Sigmoid colon (tissue), 7 donors: ENCODE data around the gene DUS1L. TPM values are rescaled to one million over a fixed set of nuclear protein-coding genes. Genes with fewer than 3 reads are reported as not detected.
A peak's percentile ranks its signal among the peaks of the same experiment; 100 is the strongest.

Source experiments
- DNase-seq: peaks from one replicate; pipeline ENCODE4 v3.0.0-alpha.2; 2019
- H3K27ac ChIP-seq, 4 donors: fragments of 200-600 bp; sonication (generic); one replicate each; pipeline ENCODE4 v1.5.1; 2016 to 2019; ENCODE audit warnings: mild to moderate bottlenecking in 1 of 4
- H3K27me3 ChIP-seq, 3 donors: fragments of 200-600 bp; sonication (generic); one replicate each; pipeline ENCODE4 v1.5.1; 2019; ENCODE audit warnings: mild to moderate bottlenecking in 1 of 3
- H3K36me3 ChIP-seq, 4 donors: fragments of 200-600 bp; sonication (generic); one replicate each; pipeline ENCODE4 v1.5.1; 2016 to 2019
- H3K4me1 ChIP-seq, 4 donors: fragments of 200-600 bp; sonication (generic); one replicate each; pipeline ENCODE4 v1.5.1; 2017 to 2019
- H3K4me3 ChIP-seq, 4 donors: fragments of 200-600 bp; sonication (generic); one replicate each; pipeline ENCODE4 v1.5.1; 2017 to 2019; ENCODE audit warnings: mild to moderate bottlenecking in 2 of 4, moderate library complexity in 1 of 4
- H3K9me3 ChIP-seq, 4 donors: fragments of 200-600 bp in 3 of 4; sonication (generic) in 3 of 4; one replicate each; pipeline versions ENCODE4 v1.5.1 to v1.6.1; 2013 to 2019
- CTCF ChIP-seq, 4 experiments: fragments of 450-650 bp in 3 of 4; fragments of 200-600 bp in 1 of 4; IDR thresholded peaks; one replicate each; pipeline ENCODE4 v1.5.1; 2016 to 2019; ENCODE audit warnings: antibody characterized with exemption in 4 of 4, mild to moderate bottlenecking in 3 of 4, moderate library complexity in 2 of 4
- EP300 ChIP-seq, 4 donors: sonication (generic); formaldehyde crosslinking; IDR thresholded peaks; one replicate each; pipeline ENCODE4 v1.6.1; 2017; ENCODE audit warnings: antibody characterized with exemption in 4 of 4
- POLR2A ChIP-seq, 2 donors: fragments of 450-650 bp; IDR thresholded peaks; one replicate each; pipeline ENCODE4 v1.6.1; 2016; ENCODE audit warnings: antibody characterized with exemption in 2 of 2, mild to moderate bottlenecking in 2 of 2, moderate library complexity in 2 of 2
- POLR2AphosphoS5 ChIP-seq, 4 donors: sonication (generic); formaldehyde crosslinking; IDR thresholded peaks; one replicate each; pipeline ENCODE4 v1.6.1; 2017; ENCODE audit warnings: antibody characterized with exemption in 4 of 4
- WGBS, 2 donors: extraction: QIAGEN DNeasy Blood & Tissue Kit; methylation state at CpG; one replicate each; pipeline ENCODE4 v1.1.7; 2013; 5-methylcytosine and 5-hydroxymethylcytosine counted together
- intact Hi-C: fragments of 100-400 bp; cut with DNase I; formaldehyde crosslinking; loops from one replicate; pipeline ENCODE4 v1.15.1; 2023
- polyA plus RNA-seq, 3 donors: library from polyadenylated mRNA; stranded (reverse); fragments of 200-250 nt; gene quantifications; one replicate each; pipeline ENCODE4 v1.2.3, GENCODE V29; 2013
- total RNA-seq, 4 donors: library from RNA; depleted of rRNA; stranded (reverse); fragments of >200 nt; gene quantifications; one replicate each; pipeline ENCODE4 v1.1.0, GENCODE V29; 2016
- donor health status: healthy with polysubstance abuse.
- donor health status: Bipolar disorder and iron deficiency.
- donor health status: healthy.

Gene DUS1L
- total and polyA plus RNA-seq, 7 donors: 31.3 to 119 (median 68.5) TPM

- H3K4me1 ChIP-seq: peaks cover 3 to 22% (median 17%) of the 10 kb centered on the region in 4 donors
- no peaks in the 10 kb centered on the region for H3K9me3 ChIP-seq
- peak within 1 kb of the TSS; percentile 93 to 98 (median 98) for H3K27ac ChIP-seq
- H3K4me3 ChIP-seq: peak within 1 kb of the TSS; percentile 58 to 77 (median 65)
- intact Hi-C loops: loop anchor here (2.0 kb wide), 1 partner anchor 62 kb away; the partner anchor contains the start of gene FASN
- H3K36me3 ChIP-seq: no peaks in the 10 kb centered on the region
- H3K27me3 ChIP-seq: peaks cover 2 to 16% (median 13%) of the 10 kb centered on the region in 3 donors
- DNase-seq: peak; percentile 99
- TF ChIP-seq POLR2A (IDR thresholded peaks at IDR 0.05): peak; percentile 71 to 93
- no peak for TF ChIP-seq EP300 (IDR thresholded peaks at IDR 0.05)
- peak; percentile 95 to 97 (median 96) for TF ChIP-seq POLR2AphosphoS5 (IDR thresholded peaks at IDR 0.05)
- TF ChIP-seq CTCF (IDR thresholded peaks at IDR 0.05): peak in 3 of 4 experiments; percentile 36 to 78 (median 43)
- WGBS, 2 donors: 0 to 1% methylated on average over 92 of the region's 92 CpGs
Measured at GRCh38 chr17:82037092-82037888, 28.3 kb downstream of the DUS1L start, which contains the start of gene DCXR. DCXR (minus strand) TSS chr17:82037697; CDS start chr17:82037682, 15 bp downstream.

DNA sequence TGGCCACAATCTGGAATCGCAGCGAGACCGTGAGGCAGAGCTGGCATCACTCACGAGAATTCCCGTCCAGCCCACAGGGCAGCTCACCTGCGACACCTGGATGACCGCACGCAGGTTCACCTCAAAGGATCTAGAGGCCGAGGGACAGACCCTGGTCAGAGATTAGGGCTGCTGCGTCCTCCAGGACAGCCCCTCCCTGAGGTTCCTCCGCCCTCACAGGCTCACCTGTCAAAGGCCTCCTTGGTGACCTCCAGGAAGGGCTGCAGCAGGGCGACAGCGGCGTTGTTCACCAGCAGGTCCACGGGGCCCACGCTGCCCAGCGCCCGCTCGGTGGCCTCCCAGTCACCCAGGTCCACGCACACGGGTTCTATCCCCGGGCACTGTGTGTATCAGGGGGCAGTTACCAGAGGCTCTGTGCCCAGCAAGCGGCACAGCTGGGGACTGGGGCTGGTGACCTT, 28.9 kb downstream of the DUS1L start:
- 16 to 40% methylated on average over 23 of the region's 23 CpGs for WGBS, 2 donors
- Histone ChIP-seq H3K27ac (peak overlapping the region; percentile 93 to 98 (median 98)), H3K4me3 (peak overlapping the region; percentile 58 to 77 (median 65)), H3K4me1 (peaks cover 3 to 28% (median 23%) of the 10 kb centered on the region in 4 donors), H3K27me3 (peaks cover 6 to 21% (median 18%) of the 10 kb centered on the region in 3 donors), H3K9me3 (no peaks in the 10 kb centered on the region), H3K36me3 (no peaks in the 10 kb centered on the region)
- DNase-seq: no peak
- intact Hi-C loops: loop anchor here (2.0 kb wide), 1 partner anchor 62 kb away; the partner anchor contains the start of gene FASN
- TF ChIP-seq EP300 (IDR thresholded peaks at IDR 0.05): no peak
- TF ChIP-seq POLR2AphosphoS5 (IDR thresholded peaks at IDR 0.05): no peak
- no peak for TF ChIP-seq CTCF (IDR thresholded peaks at IDR 0.05)
- TF ChIP-seq POLR2A (IDR thresholded peaks at IDR 0.05): no peak

GRCh38 chr17:82035956-82036633, 29.5 kb downstream of the DUS1L start:
- no peak for DNase-seq
- H3K27ac ChIP-seq: peak overlapping the region; percentile 93 to 98 (median 98)
- no peaks in the 10 kb centered on the region for H3K36me3 ChIP-seq
- TF ChIP-seq POLR2A (IDR thresholded peaks at IDR 0.05): no peak
- TF ChIP-seq EP300 (IDR thresholded peaks at IDR 0.05): no peak
- no peak for TF ChIP-seq CTCF (IDR thresholded peaks at IDR 0.05)
- peaks cover 3 to 30% (median 26%) of the 10 kb centered on the region in 4 donors for H3K4me1 ChIP-seq
- intact Hi-C loops: loop anchor here (2.0 kb wide), 1 partner anchor 63 kb away; the partner anchor contains the start of gene FASN
- H3K9me3 ChIP-seq: no peaks in the 10 kb centered on the region
- peaks cover 6 to 21% (median 18%) of the 10 kb centered on the region in 3 donors for H3K27me3 ChIP-seq
- WGBS, 2 donors: 79 to 92% methylated on average over 20 of the region's 20 CpGs
- peak overlapping the region in 3 of 4 donors; percentile 58 to 77 (median 66) for H3K4me3 ChIP-seq

DNA sequence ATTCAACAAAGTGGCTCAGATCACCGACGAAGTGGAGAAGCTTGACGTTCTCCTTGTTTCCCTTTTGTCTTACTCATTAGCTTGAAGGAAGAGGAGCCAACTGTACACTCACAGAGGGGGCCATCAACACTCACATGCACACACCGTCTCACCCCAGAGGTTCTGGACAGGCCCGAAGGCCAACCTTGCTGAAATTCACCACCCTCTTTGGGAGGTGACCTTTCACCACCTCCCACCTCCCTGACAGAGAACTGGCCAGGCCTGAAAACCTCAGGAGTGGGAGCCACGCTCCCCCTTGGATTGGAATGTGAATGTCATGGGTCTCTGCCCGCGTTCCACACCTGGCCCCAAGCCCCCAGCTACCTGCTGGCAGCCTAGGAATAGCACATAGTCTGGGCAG, 30.1 kb downstream of the DUS1L start:
- intact Hi-C loops: no loop called here
- peaks cover 3 to 36% (median 32%) of the 10 kb centered on the region in 4 donors for H3K4me1 ChIP-seq

More for the DNA sequence above, 30.1 kb downstream of the DUS1L start:
- no peak overlapping the region for H3K4me3 ChIP-seq
- H3K36me3 ChIP-seq: no peaks in the 10 kb centered on the region
- no peak for DNase-seq
- WGBS, 2 donors: 95% methylated on average over 8 of the region's 8 CpGs
- H3K27ac ChIP-seq: no peak overlapping the region
- H3K9me3 ChIP-seq: no peaks in the 10 kb centered on the region
- no peak for TF ChIP-seq POLR2A (IDR thresholded peaks at IDR 0.05)
- no peak for TF ChIP-seq POLR2AphosphoS5 (IDR thresholded peaks at IDR 0.05)
- TF ChIP-seq CTCF (IDR thresholded peaks at IDR 0.05): no peak
- no peak for TF ChIP-seq EP300 (IDR thresholded peaks at IDR 0.05)
- peaks cover 6 to 21% (median 18%) of the 10 kb centered on the region in 3 donors for H3K27me3 ChIP-seq
